ENCODE measurements around the gene SMYD2.

DNA sequence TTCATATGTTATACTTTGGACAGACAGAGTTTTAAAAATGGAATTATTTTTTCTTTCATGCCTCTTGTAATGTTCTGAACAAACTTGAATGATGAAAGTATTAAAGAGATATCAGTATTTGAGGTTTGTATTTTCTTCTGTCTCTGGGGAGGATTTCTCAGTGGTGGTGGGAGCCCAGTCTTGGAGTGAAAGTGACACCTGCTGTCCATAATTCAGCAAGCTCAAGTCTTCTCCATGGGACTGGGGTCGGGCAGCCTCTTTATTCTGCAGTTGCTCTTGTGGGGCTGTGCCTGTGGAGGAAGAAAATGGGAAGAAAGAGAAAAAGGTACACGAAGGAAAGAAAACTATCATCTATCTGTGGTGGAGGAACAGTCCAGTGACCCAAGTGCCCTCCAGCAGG lies 56.1 kb downstream of the SMYD2 start:
- TF ChIP-seq, protein P1, sequence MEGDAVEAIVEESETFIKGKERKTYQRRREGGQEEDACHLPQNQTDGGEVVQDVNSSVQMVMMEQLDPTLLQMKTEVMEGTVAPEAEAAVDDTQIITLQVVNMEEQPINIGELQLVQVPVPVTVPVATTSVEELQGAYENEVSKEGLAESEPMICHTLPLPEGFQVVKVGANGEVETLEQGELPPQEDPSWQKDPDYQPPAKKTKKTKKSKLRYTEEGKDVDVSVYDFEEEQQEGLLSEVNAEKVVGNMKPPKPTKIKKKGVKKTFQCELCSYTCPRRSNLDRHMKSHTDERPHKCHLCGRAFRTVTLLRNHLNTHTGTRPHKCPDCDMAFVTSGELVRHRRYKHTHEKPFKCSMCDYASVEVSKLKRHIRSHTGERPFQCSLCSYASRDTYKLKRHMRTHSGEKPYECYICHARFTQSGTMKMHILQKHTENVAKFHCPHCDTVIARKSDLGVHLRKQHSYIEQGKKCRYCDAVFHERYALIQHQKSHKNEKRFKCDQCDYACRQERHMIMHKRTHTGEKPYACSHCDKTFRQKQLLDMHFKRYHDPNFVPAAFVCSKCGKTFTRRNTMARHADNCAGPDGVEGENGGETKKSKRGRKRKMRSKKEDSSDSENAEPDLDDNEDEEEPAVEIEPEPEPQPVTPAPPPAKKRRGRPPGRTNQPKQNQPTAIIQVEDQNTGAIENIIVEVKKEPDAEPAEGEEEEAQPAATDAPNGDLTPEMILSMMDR (IDR thresholded peaks at IDR 0.05), result no peak
- no peak for TF ChIP-seq POLR2A (IDR thresholded peaks at IDR 0.05)
- TF ChIP-seq EP300 (IDR thresholded peaks at IDR 0.05), result no peak
